ENCODE measurements around the gene ALKBH4.
"Not testable (repeated sequence)": the region's sequence is repeated elsewhere in the genome, so short reads cannot be mapped to it uniquely, and the experiment has no call there.

The ALKBH4 gene

GRCh38 chr7:102464577-102465280, at the start of gene ALKBH4, which contains the start of gene LRWD1:
ALKBH4 (minus strand) TSS chr7:102464863; CDS start chr7:102464836, 27 bp downstream.
LRWD1 (plus strand) TSS chr7:102464984; CDS start chr7:102465081, 97 bp downstream.
- DNase-seq (ENCODE audit: low read depth in 2 of 2) = peak; percentile 95 to 96

GRCh38 chr7:102512642-102513221, 48.1 kb upstream of the ALKBH4 start:
- not testable (repeated sequence) for DNase-seq (ENCODE audit: low read depth in 2 of 2)

- DNase-seq (ENCODE audit: low read depth in 2 of 2) = not testable (repeated sequence)
Measured at GRCh38 chr7:102511860-102512522, 47.3 kb upstream of the ALKBH4 start.

GRCh38 chr7:102510575-102510974, 45.9 kb upstream of the ALKBH4 start:
- not testable (repeated sequence) for DNase-seq (ENCODE audit: low read depth in 2 of 2)

- DNase-seq (ENCODE audit: low read depth in 2 of 2) = not testable (repeated sequence)
Measured at GRCh38 chr7:102507410-102508088, 42.9 kb upstream of the ALKBH4 start.

GRCh38 chr7:102505298-102506185, 40.9 kb upstream of the ALKBH4 start:
- DNase-seq (ENCODE audit: low read depth in 2 of 2) = not testable (repeated sequence)

- DNase-seq (ENCODE audit: low read depth in 2 of 2) = not testable (repeated sequence)
Measured at GRCh38 chr7:102503141-102503540, 38.5 kb upstream of the ALKBH4 start.

GRCh38 chr7:102498321-102498720, 33.7 kb upstream of the ALKBH4 start:
- DNase-seq (ENCODE audit: low read depth in 2 of 2) = not testable (repeated sequence)

GRCh38 chr7:102497308-102497707, 32.6 kb upstream of the ALKBH4 start:
- not testable (repeated sequence) for DNase-seq (ENCODE audit: low read depth in 2 of 2)

GRCh38 chr7:102496861-102497260, 32.2 kb upstream of the ALKBH4 start:
- DNase-seq (ENCODE audit: low read depth in 2 of 2) = not testable (repeated sequence)

GRCh38 chr7:102494473-102495149, 29.9 kb upstream of the ALKBH4 start:
- not testable (repeated sequence) for DNase-seq (ENCODE audit: low read depth in 2 of 2)

GRCh38 chr7:102494026-102494425, 29.4 kb upstream of the ALKBH4 start:
- DNase-seq (ENCODE audit: low read depth in 2 of 2) = not testable (repeated sequence)

- DNase-seq (ENCODE audit: low read depth in 2 of 2) = not testable (repeated sequence)
Measured at GRCh38 chr7:102493220-102493935, 28.7 kb upstream of the ALKBH4 start.

GRCh38 chr7:102490529-102491075, 25.9 kb upstream of the ALKBH4 start:
- peak; percentile 55 to 74 for DNase-seq (ENCODE audit: low read depth in 2 of 2)

GRCh38 chr7:102484317-102484716, 19.7 kb upstream of the ALKBH4 start:
- DNase-seq (ENCODE audit: low read depth in 2 of 2) = not testable (repeated sequence)

- DNase-seq (ENCODE audit: low read depth in 2 of 2) = not testable (repeated sequence)
Measured at GRCh38 chr7:102481962-102482361, 17.3 kb upstream of the ALKBH4 start.

- DNase-seq (ENCODE audit: low read depth in 2 of 2) = not testable (repeated sequence)
Measured at GRCh38 chr7:102479982-102480637, 15.4 kb upstream of the ALKBH4 start.

GRCh38 chr7:102479209-102479584, 14.5 kb upstream of the ALKBH4 start:
- not testable (repeated sequence) for DNase-seq (ENCODE audit: low read depth in 2 of 2)

Measured in stimulated activated CD4-positive, alpha-beta T cell treated with anti-CD3 and anti-CD28 coated beads, Interleukin-4, amount 100 ng/mL, for 48 hours (primary cell).